GM18858 (cell line): ENCODE data around the gene PARVG.

Source experiments
- ATAC-seq: cut with Tn5 transposase; IDR thresholded peaks from one replicate; pipeline ENCODE4 v1.9.1; 2021; ENCODE audit not compliant: unreplicated experiment

PARVG gene

GRCh38 chr22:44179196-44179988 lies 1.3 kb upstream of the PARVG start:
- ATAC-seq: no peak

GRCh38 chr22:44179989-44180705 lies 578 bp upstream of the PARVG start:
- ATAC-seq: no peak

- no peak for ATAC-seq
Observed at GRCh38 chr22:44181033-44181911, 547 bp downstream of the PARVG start.

- ATAC-seq: no peak
Observed at GRCh38 chr22:44181912-44182587, 1.3 kb downstream of the PARVG start.

- ATAC-seq: no peak
Observed at GRCh38 chr22:44182588-44183286, 2.0 kb downstream of the PARVG start.

GRCh38 chr22:44183287-44183588 lies 2.5 kb downstream of the PARVG start:
- ATAC-seq: no peak

- no peak for ATAC-seq
Observed at GRCh38 chr22:44184006-44184405, 3.3 kb downstream of the PARVG start.

GRCh38 chr22:44185237-44186120 lies 4.8 kb downstream of the PARVG start:
- ATAC-seq: no peak

- no peak for ATAC-seq
Observed at GRCh38 chr22:44186121-44186510, 5.4 kb downstream of the PARVG start.

GRCh38 chr22:44186737-44187136 lies 6.0 kb downstream of the PARVG start:
- no peak for ATAC-seq

GRCh38 chr22:44187652-44188230 lies 7.0 kb downstream of the PARVG start:
- ATAC-seq: no peak

GRCh38 chr22:44188316-44188715 lies 7.6 kb downstream of the PARVG start:
- ATAC-seq: no peak

- no peak for ATAC-seq
Observed at GRCh38 chr22:44188986-44189630, 8.4 kb downstream of the PARVG start.

- ATAC-seq: no peak
Observed at GRCh38 chr22:44190381-44190976, 9.8 kb downstream of the PARVG start.

GRCh38 chr22:44191036-44191454 lies 10.3 kb downstream of the PARVG start:
- ATAC-seq: no peak

- no peak for ATAC-seq
Observed at GRCh38 chr22:44192098-44192815, 11.5 kb downstream of the PARVG start.

- no peak for ATAC-seq
Observed at GRCh38 chr22:44192816-44193534, 12.2 kb downstream of the PARVG start.
